ENCODE data around the gene CCSER1. TPM values are rescaled to one million over a fixed set of nuclear protein-coding genes. Genes with fewer than 3 reads are reported as not detected.
"Not testable (repeated sequence)": the region's sequence is repeated elsewhere in the genome, so short reads cannot be mapped to it uniquely, and the experiment has no call there.

Gene CCSER1
- polyA plus RNA-seq, 3 donors = 19.7 to 21.2 (median 20.6) TPM

DNA sequence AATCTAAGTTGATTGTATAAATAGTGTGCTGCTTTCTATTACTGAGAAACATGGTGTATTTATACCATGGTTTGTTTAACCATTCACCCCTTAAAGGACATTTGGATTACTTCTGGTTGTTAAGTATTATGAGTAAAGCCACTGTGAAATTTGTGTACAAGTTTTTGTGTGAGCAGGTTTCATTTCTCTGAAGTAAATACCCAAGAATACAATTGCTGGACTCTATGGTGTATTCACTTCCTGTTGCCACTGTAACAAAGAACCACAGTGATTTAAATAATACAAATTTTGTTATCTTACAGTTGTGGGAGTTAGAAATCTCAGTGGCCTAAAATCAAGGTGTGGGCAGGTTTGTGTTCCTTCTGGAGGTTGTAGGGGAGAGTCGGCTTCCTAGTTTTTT is 869.6 kb downstream of the CCSER1 start:
- no peak for DNase-seq (ENCODE audit: low read depth in 3 of 3, low spot score in 2 of 3)

- peak in 1 of 3 donors; percentile 7 for DNase-seq (ENCODE audit: low read depth in 3 of 3, low spot score in 2 of 3)
These were observed 888.7 kb downstream of the CCSER1 start for GRCh38 chr4:91015861-91016260.

DNA sequence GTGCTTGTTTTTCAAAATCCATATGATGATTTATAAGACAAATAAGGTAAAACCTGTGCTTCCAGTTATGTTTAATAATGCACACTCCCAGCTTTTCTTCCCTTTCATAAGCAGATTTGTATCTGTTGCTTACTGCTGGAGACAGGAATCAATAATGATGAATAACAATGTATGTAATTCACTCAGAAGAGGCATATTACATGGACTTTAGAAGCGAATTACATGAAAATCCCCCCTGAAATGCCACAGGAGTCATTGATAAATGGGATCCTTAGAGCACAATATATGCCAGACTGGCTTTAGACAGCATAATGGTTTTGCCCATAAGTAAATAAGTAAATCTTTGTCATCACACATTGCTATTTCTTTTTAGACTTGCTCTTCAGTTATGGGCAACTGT is 892.3 kb downstream of the CCSER1 start:
- no peak for DNase-seq (ENCODE audit: low read depth in 3 of 3, low spot score in 2 of 3)

- no peak for DNase-seq (ENCODE audit: low read depth in 3 of 3, low spot score in 2 of 3)
These were observed 898.3 kb downstream of the CCSER1 start for GRCh38 chr4:91025241-91026148.

DNA sequence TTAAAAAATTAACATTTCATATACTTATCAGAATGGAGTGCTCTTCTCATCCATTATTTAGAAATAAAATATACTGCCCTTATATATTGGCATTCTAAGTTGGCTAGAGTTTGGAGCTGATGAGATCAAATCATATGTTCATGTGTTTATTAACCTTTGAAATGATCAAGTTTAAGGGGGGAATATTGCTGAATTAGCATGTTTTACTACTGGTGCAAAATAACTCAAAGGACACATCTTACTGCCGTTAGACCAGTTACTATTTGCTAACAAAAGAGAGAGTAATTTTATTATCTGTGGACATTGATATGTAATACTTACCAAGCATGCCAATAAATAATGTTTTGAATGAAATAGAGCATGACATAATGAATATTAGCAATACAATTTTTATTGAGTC is 901.0 kb downstream of the CCSER1 start:
- no peak for DNase-seq (ENCODE audit: low read depth in 3 of 3, low spot score in 2 of 3)

DNA sequence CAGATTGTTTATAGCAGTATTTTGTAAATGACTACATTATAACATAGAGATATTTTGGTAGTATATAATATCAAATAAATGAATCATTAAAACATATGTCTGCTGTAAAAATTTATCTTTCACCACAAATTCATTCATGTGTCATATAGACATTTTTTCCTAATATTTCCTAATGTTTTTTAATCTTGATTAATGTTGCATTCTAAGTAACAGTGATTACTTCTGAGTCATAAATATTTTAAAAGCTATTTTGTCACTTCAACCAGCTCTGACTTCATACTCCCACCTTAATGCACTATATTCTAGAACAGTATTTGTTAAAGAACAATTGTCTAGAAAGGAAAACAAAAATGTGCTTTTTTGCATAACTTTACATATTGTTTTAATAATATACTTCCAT is 904.6 kb downstream of the CCSER1 start:
- DNase-seq (ENCODE audit: low read depth in 3 of 3, low spot score in 2 of 3) = no peak

GRCh38 chr4:91032725-91033445 is 905.7 kb downstream of the CCSER1 start:
- DNase-seq (ENCODE audit: low read depth in 3 of 3, low spot score in 2 of 3) = no peak

- DNase-seq (ENCODE audit: low read depth in 3 of 3, low spot score in 2 of 3) = no peak
These were observed 908.1 kb downstream of the CCSER1 start for GRCh38 chr4:91035276-91035675.

GRCh38 chr4:91037951-91038350 is 910.8 kb downstream of the CCSER1 start:
- DNase-seq (ENCODE audit: low read depth in 3 of 3, low spot score in 2 of 3) = no peak

DNA sequence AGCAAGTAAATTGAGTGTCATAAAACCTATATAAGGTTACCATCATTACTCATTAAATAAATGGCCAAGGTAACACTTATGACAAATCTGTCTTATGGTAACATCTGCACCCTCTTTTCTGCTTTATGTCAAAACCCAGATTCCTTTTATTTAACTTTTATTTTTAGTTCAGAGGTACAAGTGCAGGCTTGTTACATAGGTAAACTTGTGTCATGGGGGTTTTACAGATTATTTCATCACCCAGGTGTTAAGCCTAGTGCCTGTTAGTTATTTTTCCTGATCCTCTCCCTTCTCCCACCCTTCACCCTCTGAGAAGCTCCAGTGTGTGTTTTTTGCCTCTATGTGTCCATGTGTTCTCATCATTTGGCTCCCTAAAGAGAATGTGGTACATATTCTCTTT is 930.7 kb downstream of the CCSER1 start:
- DNase-seq (ENCODE audit: low read depth in 3 of 3, low spot score in 2 of 3) = no peak

DNA sequence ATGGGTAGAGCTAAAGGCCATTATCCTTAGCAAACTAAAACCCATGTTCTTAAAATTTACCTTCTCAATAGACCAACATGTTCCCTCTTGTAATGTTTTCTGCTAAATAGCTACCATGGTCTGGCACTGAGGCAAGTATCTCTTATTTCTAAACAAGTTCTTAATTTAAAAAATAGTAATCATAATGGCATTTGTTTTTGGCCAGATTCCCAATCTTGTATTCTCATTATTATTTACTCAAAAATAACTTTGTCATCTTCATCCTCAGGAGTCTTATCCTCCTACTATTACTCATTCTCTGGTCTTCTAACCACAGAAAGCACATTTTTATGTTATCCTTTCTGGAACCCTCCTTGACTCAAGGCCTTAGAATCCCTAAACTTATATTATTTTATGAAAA is 931.2 kb downstream of the CCSER1 start:
- no peak for DNase-seq (ENCODE audit: low read depth in 3 of 3, low spot score in 2 of 3)

GRCh38 chr4:91064157-91064853 is 937.1 kb downstream of the CCSER1 start:
- peak; percentile 86 to 93 (median 88) for DNase-seq (ENCODE audit: low read depth in 3 of 3, low spot score in 2 of 3)

GRCh38 chr4:91065117-91065516 is 937.9 kb downstream of the CCSER1 start:
- no peak for DNase-seq (ENCODE audit: low read depth in 3 of 3, low spot score in 2 of 3)

GRCh38 chr4:91070736-91071135 is 943.5 kb downstream of the CCSER1 start:
- DNase-seq (ENCODE audit: low read depth in 3 of 3, low spot score in 2 of 3) = no peak

- DNase-seq (ENCODE audit: low read depth in 3 of 3, low spot score in 2 of 3) = no peak
These were observed 949.0 kb downstream of the CCSER1 start for GRCh38 chr4:91076147-91076546.

GRCh38 chr4:91085961-91086360 is 958.8 kb downstream of the CCSER1 start:
- no peak for DNase-seq (ENCODE audit: low read depth in 3 of 3, low spot score in 2 of 3)

GRCh38 chr4:91087743-91088142 is 960.5 kb downstream of the CCSER1 start:
- DNase-seq (ENCODE audit: low read depth in 3 of 3, low spot score in 2 of 3) = no peak

GRCh38 chr4:91089178-91089577 is 962.0 kb downstream of the CCSER1 start:
- DNase-seq (ENCODE audit: low read depth in 3 of 3, low spot score in 2 of 3) = no peak

GRCh38 chr4:91092398-91092980 is 965.3 kb downstream of the CCSER1 start:
- no peak for DNase-seq (ENCODE audit: low read depth in 3 of 3, low spot score in 2 of 3)

GRCh38 chr4:91094220-91094619 is 967.0 kb downstream of the CCSER1 start:
- DNase-seq (ENCODE audit: low read depth in 3 of 3, low spot score in 2 of 3) = not testable (repeated sequence)

- no peak for DNase-seq (ENCODE audit: low read depth in 3 of 3, low spot score in 2 of 3)
These were observed 972.5 kb downstream of the CCSER1 start for GRCh38 chr4:91099666-91100065.

Data from right renal cortex interstitium (tissue), 3 donors.